ENCODE results near the gene SRSF3. TPM values are rescaled to one million over a fixed set of nuclear protein-coding genes. Genes with fewer than 3 reads are reported as not detected.

SRSF3 gene
- total RNA-seq, 1 experiment from 2014 or later: 954 TPM

DNA sequence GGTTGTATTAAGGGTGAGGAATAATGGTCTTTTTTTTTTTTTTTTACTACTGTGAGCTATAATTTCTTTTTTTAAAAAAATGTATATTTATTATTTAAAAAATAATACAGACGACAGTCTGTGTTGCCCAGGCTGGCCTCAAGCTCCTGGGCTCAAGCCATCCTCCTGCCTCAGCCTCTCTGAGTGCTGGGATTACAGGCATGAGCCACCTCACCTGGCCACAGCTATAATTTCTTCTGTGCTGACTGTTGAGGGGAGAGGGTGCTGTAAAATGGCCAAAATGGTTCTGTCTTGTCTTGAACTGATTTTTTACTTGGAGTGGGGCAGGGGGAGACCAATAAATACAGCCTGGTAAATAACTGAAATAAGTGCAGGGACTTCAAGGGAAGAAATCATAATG lies 3.6 kb downstream of the SRSF3 start:
- H3K27me3 ChIP-seq (ENCODE audit: insufficient read depth, low read length): no peaks in the 10 kb centered on the region
- DNase-seq: no peak
- Mint-ChIP-seq H3K4me1 (peaks cover 39 to 42% of the 10 kb centered on the region in 2 experiments), H3K4me3 (peak overlapping the region; percentile 94 to 97), H3K36me3 (ENCODE audit: insufficient read depth in 1 of 3, low read depth in 3 of 3) (peaks cover 79 to 88% (median 87%) of the 10 kb centered on the region in 3 experiments), H3K9me3 (peaks cover 12 to 15% of the 10 kb centered on the region in 2 experiments; a peak in 4 of 5 replicates), H3K27me3 (ENCODE audit: low read depth) (peaks cover 4% of the 10 kb centered on the region), H3K27ac (peak overlapping the region in 2 of 3 experiments; percentile 89 to 90; a peak in 4 of 7 replicates)
- no peak overlapping the region for H4K8ac ChIP-seq (replicated peaks; ENCODE audit: insufficient read length, low read depth, low read length)
- no peak overlapping the region for H3K18ac ChIP-seq (ENCODE audit: insufficient read length, low read depth, low read length)
- no peak overlapping the region for H2AK5ac ChIP-seq (ENCODE audit: insufficient read length, low read length)
- H3K4me2 ChIP-seq (ENCODE audit: insufficient read depth, insufficient read length, low read length): peak overlapping the region; percentile 82
- H2AFZ ChIP-seq (ENCODE audit: low read length): no peak overlapping the region
- H4K20me1 ChIP-seq (ENCODE audit: control insufficient read depth, insufficient read depth, insufficient read length): no peaks in the 10 kb centered on the region
- H2BK15ac ChIP-seq (ENCODE audit: low read depth, low read length): no peak overlapping the region
- no peak overlapping the region for H3K56ac ChIP-seq (ENCODE audit: insufficient read length, low read depth, low read length)
- H3K4me1 ChIP-seq (ENCODE audit: insufficient read depth, low read length): peaks cover 2% of the 10 kb centered on the region; the same call in 1 of the 2 replicates
- H3K79me2 ChIP-seq (ENCODE audit: insufficient read depth, low read length): peaks cover 65% of the 10 kb centered on the region
- H2BK5ac ChIP-seq (ENCODE audit: insufficient read length, low read length): no peak overlapping the region
- no CpG with 5 or more reads among the region's 1 CpG for WGBS (ENCODE audit: extremely low coverage, insufficient read length, low lambda C conversion rate)
- TF ChIP-seq, protein P1, sequence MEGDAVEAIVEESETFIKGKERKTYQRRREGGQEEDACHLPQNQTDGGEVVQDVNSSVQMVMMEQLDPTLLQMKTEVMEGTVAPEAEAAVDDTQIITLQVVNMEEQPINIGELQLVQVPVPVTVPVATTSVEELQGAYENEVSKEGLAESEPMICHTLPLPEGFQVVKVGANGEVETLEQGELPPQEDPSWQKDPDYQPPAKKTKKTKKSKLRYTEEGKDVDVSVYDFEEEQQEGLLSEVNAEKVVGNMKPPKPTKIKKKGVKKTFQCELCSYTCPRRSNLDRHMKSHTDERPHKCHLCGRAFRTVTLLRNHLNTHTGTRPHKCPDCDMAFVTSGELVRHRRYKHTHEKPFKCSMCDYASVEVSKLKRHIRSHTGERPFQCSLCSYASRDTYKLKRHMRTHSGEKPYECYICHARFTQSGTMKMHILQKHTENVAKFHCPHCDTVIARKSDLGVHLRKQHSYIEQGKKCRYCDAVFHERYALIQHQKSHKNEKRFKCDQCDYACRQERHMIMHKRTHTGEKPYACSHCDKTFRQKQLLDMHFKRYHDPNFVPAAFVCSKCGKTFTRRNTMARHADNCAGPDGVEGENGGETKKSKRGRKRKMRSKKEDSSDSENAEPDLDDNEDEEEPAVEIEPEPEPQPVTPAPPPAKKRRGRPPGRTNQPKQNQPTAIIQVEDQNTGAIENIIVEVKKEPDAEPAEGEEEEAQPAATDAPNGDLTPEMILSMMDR (conservative IDR thresholded peaks at IDR 0.05): no peak
- H3K23ac ChIP-seq (ENCODE audit: insufficient read length, low read depth, low read length): no peak overlapping the region
- H2BK12ac ChIP-seq (ENCODE audit: insufficient read length, low read depth, low read length): no peak overlapping the region
- no peak overlapping the region for H2BK20ac ChIP-seq (ENCODE audit: low read depth, low read length, poor library complexity, severe bottlenecking)
- no peak overlapping the region for H3K14ac ChIP-seq (ENCODE audit: insufficient read depth, low read length)
- no peak overlapping the region for H4K5ac ChIP-seq (ENCODE audit: insufficient read length, low read depth, low read length)
- no peak overlapping the region for H3T11ph ChIP-seq (ENCODE audit: low read length)
- H2BK120ac ChIP-seq (ENCODE audit: low read depth, low read length, poor library complexity, severe bottlenecking): no peak overlapping the region
- H3K79me1 ChIP-seq (ENCODE audit: insufficient read depth, low read depth, low read length, poor library complexity, severe bottlenecking): no peaks in the 10 kb centered on the region
- no peak overlapping the region for H3K4ac ChIP-seq (ENCODE audit: low read depth, low read length)
- no peak overlapping the region for H4K91ac ChIP-seq (ENCODE audit: insufficient read length, low read depth, low read length)
- no peak overlapping the region for H3K27ac ChIP-seq (ENCODE audit: insufficient read length, low read depth, low read length)
- H3K23me2 ChIP-seq (ENCODE audit: insufficient read length, low read depth, low read length, poor library complexity, severe bottlenecking): peaks cover 10% of the 10 kb centered on the region
- H3K9ac ChIP-seq (ENCODE audit: extremely low read depth, insufficient read length, low read length): no peak overlapping the region
- no peaks in the 10 kb centered on the region for H3K9me3 ChIP-seq (ENCODE audit: control insufficient read depth, low read depth, low read length)
